Measurements from ENCODE around the gene MAGED2.

DNA sequence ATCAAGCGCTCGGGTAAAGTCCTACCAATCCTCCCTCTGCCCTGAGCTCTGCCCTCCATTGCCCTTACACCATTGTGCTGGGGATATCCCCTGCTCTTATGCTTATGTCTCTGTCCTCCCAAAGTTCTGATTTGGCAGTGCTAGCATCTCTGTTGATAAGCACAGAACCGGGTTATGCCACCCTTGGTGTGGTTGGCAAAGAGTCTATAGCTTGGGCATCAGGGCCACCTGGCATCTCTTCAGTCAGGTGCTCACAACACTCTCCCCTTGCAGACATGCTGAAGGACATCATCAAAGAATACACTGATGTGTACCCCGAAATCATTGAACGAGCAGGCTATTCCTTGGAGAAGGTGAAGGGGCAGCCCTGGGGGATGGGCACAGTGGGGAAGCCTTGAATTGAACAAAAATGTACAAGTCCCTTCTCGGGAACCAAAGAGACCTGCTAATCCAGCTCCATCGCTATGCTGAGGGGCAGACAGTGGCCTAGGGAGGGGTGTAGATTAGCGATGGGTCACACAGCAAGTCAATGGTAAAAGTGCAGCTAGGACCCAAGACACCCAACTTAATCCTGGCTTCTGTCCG, 3.8 kb downstream of the MAGED2 start:
- TF ChIP-seq, protein P1, sequence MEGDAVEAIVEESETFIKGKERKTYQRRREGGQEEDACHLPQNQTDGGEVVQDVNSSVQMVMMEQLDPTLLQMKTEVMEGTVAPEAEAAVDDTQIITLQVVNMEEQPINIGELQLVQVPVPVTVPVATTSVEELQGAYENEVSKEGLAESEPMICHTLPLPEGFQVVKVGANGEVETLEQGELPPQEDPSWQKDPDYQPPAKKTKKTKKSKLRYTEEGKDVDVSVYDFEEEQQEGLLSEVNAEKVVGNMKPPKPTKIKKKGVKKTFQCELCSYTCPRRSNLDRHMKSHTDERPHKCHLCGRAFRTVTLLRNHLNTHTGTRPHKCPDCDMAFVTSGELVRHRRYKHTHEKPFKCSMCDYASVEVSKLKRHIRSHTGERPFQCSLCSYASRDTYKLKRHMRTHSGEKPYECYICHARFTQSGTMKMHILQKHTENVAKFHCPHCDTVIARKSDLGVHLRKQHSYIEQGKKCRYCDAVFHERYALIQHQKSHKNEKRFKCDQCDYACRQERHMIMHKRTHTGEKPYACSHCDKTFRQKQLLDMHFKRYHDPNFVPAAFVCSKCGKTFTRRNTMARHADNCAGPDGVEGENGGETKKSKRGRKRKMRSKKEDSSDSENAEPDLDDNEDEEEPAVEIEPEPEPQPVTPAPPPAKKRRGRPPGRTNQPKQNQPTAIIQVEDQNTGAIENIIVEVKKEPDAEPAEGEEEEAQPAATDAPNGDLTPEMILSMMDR (IDR thresholded peaks at IDR 0.05): no peak
- no peak for TF ChIP-seq POLR2A (IDR thresholded peaks at IDR 0.05)
- TF ChIP-seq EP300 (IDR thresholded peaks at IDR 0.05): no peak
